HEK293 (cell line): ENCODE measurements around the gene KRT13.

ENCODE experiments used
- CTCF ChIA-PET: fragments of 350-600 bp; formaldehyde crosslinking; extraction: SDS; loops from one replicate; lab custom pipeline; 2021; ENCODE audit warnings: antibody characterized with exemption; lab: Yijun Ruan, JAX
- POLR2A ChIA-PET: fragments of 300-600 bp; formaldehyde crosslinking; extraction: SDS; loops from one replicate; lab custom pipeline; 2020; ENCODE audit warnings: antibody characterized with exemption, inconsistent platforms; lab: Yijun Ruan, JAX
- H3K27ac ChIP-seq: fragments of 200-500 bp; sonication (Bioruptor generic); 2 replicates; pipeline ENCODE4 v1.5.1; 2014; ENCODE audit warnings: low read depth, low read length, control low read depth, inconsistent platforms; ENCODE audit errors: extremely low read depth
- H3K36me3 ChIP-seq, 2 experiments: fragments of 200-500 bp in 1 of 2; sonication (Bioruptor generic) in 1 of 2; 1 replicate in 1 of 2; 2 replicates in 1 of 2; pipeline ENCODE4 v1.5.1; 2014 to 2017; ENCODE audit warnings: inconsistent platforms in 2 of 2, low read length in 2 of 2; ENCODE audit not compliant: control insufficient read depth in 2 of 2, insufficient read depth in 1 of 2
- H3K4me1 ChIP-seq: fragments of 200-500 bp; sonication (Bioruptor generic); 2 replicates; pipeline ENCODE4 v1.5.1; 2014; ENCODE audit warnings: mild to moderate bottlenecking, low read length, inconsistent platforms; ENCODE audit not compliant: control insufficient read depth, insufficient read depth
- H3K4me3 ChIP-seq: 2 replicates; pipeline ENCODE4 v1.5.1; 2011; ENCODE audit warnings: low read depth, mild to moderate bottlenecking, control low read depth, low read length, moderate library complexity
- H3K9me3 ChIP-seq: fragments of 200-500 bp; sonication (Bioruptor generic); 2 replicates; pipeline ENCODE4 v1.5.1; 2014; ENCODE audit warnings: low read depth, low read length, inconsistent platforms; ENCODE audit not compliant: control insufficient read depth, insufficient read depth
- CTCF ChIP-seq: fragments of 450-650 bp; formaldehyde crosslinking; IDR thresholded peaks from 2 replicates; pipeline ENCODE4 v1.5.1; 2016; ENCODE audit warnings: missing biosample characterization, missing genetic modification characterization
- ELK4 ChIP-seq: IDR thresholded peaks from 2 replicates; pipeline ENCODE4 v1.6.1; 2011; ENCODE audit warnings: mild to moderate bottlenecking, low read depth, low read length, borderline replicate concordance
- GLIS1 ChIP-seq: fragments of 450-650 bp; formaldehyde crosslinking; IDR thresholded peaks from 2 replicates; pipeline ENCODE4 v1.5.1; 2016; ENCODE audit warnings: missing biosample characterization, missing genetic modification characterization
- ZBTB44 ChIP-seq: fragments of 450-650 bp; IDR thresholded peaks from 2 replicates; pipeline ENCODE4 v1.5.1; 2018; ENCODE audit warnings: missing biosample characterization, mild to moderate bottlenecking, missing genetic modification characterization
- ZBTB49 ChIP-seq: fragments of 450-650 bp; formaldehyde crosslinking; IDR thresholded peaks from 2 replicates; pipeline ENCODE4 v1.5.1; 2016; ENCODE audit warnings: missing biosample characterization, missing genetic modification characterization, low read depth
- ZNF169 ChIP-seq: fragments of 450-650 bp; formaldehyde crosslinking; IDR thresholded peaks from 2 replicates; pipeline ENCODE4 v1.5.1; 2016; ENCODE audit warnings: missing biosample characterization, missing genetic modification characterization
- ZNF664 ChIP-seq: fragments of 450-650 bp; formaldehyde crosslinking; IDR thresholded peaks from 2 replicates; pipeline ENCODE4 v1.5.1; 2016; ENCODE audit warnings: missing biosample characterization, missing genetic modification characterization
- ZSCAN30 ChIP-seq: fragments of 450-650 bp; IDR thresholded peaks from 2 replicates; pipeline ENCODE4 v1.5.1; 2018; ENCODE audit warnings: missing biosample characterization, mild to moderate bottlenecking, missing genetic modification characterization, moderate library complexity
- TF ChIP-seq, protein P1 (sequence below): fragments of 450-650 bp; IDR thresholded peaks from 2 replicates; pipeline ENCODE4 v1.5.1; 2018; ENCODE audit warnings: missing biosample characterization, missing genetic modification characterization

Gene KRT13

GRCh38 chr17:41542357-41542756, 36.9 kb upstream of the KRT13 start:
- TF ChIP-seq ELK4, result no peak
- TF ChIP-seq, protein P1, sequence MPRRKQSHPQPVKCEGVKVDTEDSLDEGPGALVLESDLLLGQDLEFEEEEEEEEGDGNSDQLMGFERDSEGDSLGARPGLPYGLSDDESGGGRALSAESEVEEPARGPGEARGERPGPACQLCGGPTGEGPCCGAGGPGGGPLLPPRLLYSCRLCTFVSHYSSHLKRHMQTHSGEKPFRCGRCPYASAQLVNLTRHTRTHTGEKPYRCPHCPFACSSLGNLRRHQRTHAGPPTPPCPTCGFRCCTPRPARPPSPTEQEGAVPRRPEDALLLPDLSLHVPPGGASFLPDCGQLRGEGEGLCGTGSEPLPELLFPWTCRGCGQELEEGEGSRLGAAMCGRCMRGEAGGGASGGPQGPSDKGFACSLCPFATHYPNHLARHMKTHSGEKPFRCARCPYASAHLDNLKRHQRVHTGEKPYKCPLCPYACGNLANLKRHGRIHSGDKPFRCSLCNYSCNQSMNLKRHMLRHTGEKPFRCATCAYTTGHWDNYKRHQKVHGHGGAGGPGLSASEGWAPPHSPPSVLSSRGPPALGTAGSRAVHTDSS (tag by site-specific recombination), result no peak
- TF ChIP-seq CTCF, result no peak
- TF ChIP-seq ZNF664 (tag by site-specific recombination), result no peak
- no peak for TF ChIP-seq ZBTB49 (tag by site-specific recombination)
- no peak for TF ChIP-seq ZNF169 (tag by site-specific recombination)
- no peak for TF ChIP-seq ZBTB44
- TF ChIP-seq, all 188 proteins: peak for 0
- POLR2A ChIA-PET, result interaction anchor here (0.6 to 0.8 kb wide), 2 partner anchors 109 to 147 kb away, joined by 3 read pairs; no protein-coding TSS in a partner anchor
- Histone ChIP-seq H3K36me3 (no peaks in the 10 kb centered on the region), H3K9me3 (no peaks in the 10 kb centered on the region), H3K27ac (no peak overlapping the region), H3K4me3 (no peak overlapping the region), H3K4me1 (no peaks in the 10 kb centered on the region)
- CTCF ChIA-PET, result interaction anchor here (0.8 to 16.6 kb wide), 7 partner anchors 8 to 123 kb away, joined by 3 to 546 read pairs (median 4); partner anchors contain the start of gene KRT19

DNA sequence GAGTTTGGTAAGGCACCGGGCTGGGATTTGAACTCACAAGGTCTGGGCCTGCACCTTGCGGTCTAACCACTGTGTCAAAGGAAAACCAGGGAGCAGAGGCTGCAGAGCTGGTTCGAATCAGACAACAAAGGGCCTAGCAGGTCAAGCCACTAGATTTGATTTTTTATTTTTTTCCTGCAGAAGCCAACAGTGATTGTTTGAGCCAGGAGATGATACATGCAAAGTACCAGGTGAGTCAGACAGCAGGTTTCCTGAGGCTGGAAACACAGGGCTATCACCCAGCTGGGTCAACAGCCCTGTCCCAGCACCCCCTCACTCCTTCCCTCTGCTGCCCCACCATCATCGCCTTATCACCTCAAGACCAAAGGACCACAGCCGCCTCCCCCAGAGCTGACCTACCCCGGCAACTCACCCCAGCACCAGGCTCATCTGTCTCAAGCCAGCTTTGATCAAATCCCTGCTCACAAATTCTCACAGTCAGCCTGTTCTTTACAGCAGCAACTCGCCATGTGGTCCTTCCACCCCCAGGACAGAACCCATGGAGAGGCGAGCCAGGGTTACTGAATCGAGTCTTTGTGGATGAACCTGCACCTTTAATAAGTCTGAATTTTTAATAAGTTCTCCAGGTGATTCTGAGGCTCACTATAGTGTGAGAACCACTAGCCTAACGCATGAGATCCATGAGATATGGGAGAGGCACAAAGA, 35.7 kb upstream of the KRT13 start:
- TF ChIP-seq ZSCAN30 (tag by site-specific recombination) (no peak), GLIS1 (tag by site-specific recombination) (peak; percentile 84)
- TF ChIP-seq, all 188 proteins: peak for 1
- ChIA-PET POLR2A (interaction anchor here (1.4 kb wide), 1 partner anchor 13 kb away, joined by 5 read pairs; the partner anchor contains the start of gene KRT19), CTCF (interaction anchor here (0.5 to 16.6 kb wide), 9 partner anchors 9 to 1668 kb away, joined by 3 to 546 read pairs (median 5); partner anchors contain the start of gene KRT19)
- Histone ChIP-seq H3K9me3 (no peaks in the 10 kb centered on the region), H3K36me3 (no peaks in the 10 kb centered on the region), H3K4me3 (no peak overlapping the region), H3K4me1 (no peaks in the 10 kb centered on the region), H3K27ac (no peak overlapping the region)
